NCI-H460 (cell line): ENCODE data around the gene FILIP1L. TPM values are rescaled to one million over a fixed set of nuclear protein-coding genes. Genes with fewer than 3 reads are reported as not detected.

ENCODE experiments used
- DNase-seq: peaks from one replicate; pipeline ENCODE4 v3.0.0-alpha.2; 2016; ENCODE audit warnings: low read depth; ENCODE audit errors: extremely low read depth
- total RNA-seq: library from RNA; depleted of rRNA; stranded (reverse); fragments of >200 nt; shearing (Covaris generic); gene quantifications from 2 replicates; pipeline ENCODE4 v1.2.3, GENCODE V29; 2014

Gene FILIP1L
- total RNA-seq, 1 experiment from 2014 or later = 0.05 TPM

DNA sequence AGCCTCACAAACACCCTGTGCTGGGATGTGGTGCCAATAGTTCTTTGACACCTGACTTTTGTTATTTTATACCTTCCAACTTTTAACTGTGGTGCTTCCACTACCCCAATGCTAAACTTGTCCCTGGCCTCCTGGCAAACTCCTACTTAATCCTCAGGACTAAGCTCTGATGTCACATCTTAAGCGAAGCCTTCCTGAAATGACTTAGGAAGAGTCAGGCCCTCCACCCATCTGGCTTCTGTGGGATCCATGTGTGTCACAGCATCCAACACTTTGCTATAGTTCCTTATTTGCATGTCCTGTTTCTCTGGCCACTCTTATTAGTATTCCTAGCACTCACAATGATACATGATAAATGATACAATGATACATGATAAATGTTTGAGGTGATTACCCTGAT lies 133.2 kb downstream of the FILIP1L start:
- DNase-seq = no peak

DNA sequence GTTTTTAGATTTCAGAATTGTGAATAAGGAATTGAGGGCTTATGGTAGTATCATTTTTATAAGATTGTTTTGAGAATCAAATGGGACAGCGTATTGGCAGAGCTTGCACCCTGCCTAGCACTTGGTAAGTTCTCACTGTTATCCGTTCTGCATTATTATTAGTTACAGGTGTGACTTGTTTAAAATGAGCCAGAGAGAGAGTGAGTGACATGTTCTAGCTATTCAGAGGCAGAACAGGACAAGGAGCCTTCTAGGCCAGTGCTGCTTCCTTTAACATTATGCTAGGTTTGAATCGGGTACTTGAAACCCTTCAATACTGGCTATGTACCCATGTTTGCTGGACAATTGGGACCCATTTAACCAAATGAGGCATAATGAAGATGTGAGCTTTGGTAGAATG lies 133.7 kb downstream of the FILIP1L start:
- no peak for DNase-seq

DNA sequence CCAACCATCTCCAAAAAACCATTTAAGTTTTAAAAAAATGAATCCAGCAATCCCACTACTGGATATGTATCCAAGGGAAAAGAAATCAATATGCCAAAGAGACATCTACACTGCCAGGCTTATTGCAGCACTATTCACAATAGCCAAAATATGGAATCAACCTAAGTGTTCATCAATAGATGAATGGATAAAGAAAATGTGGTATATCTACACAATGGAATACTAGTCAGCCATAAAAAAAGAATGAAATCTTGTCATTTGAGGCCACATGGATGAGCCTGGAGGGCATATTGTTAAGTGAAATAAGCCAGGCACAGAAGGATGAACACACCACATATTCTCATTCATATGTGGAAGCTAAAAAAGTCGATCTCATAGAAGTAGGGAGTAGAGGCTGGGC lies 136.1 kb downstream of the FILIP1L start:
- no peak for DNase-seq

DNA sequence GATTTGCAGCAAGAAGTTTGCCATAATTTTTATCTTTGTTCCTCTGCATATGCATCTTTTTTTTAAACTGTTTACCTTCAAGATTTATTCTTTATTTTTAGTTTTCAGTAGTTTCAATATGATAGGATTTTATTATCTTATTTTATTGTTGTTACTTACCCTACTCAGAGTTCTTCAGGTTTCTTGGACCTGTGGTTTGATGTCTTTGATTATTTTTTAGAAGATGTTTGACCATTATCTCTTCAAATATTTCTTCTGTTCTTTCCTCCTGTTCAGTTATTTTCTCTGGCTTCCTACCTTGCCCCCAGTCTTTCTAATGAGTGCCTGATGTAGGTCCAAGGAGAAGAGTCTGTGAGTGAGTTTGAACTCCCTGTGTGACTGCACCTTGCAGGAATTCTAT lies 137.7 kb downstream of the FILIP1L start:
- no peak for DNase-seq

DNA sequence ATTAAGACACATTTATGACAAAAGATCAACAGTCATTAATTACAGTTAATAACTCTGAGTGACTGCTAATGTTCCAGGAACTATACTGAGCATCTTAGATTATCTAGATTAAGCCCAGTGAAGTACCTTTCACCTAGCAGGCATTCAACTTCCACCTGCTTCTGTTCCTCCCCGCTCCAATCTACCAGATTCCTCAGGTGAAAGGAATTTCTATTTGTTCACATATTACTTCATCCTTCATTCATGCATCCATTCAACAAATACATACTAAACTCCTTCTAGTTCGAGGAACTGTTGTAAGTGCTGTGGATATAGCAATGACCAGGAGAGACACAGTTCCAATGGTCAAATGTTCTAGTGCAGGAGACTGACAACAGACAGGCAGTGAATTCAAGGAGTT lies 139.3 kb downstream of the FILIP1L start:
- no peak for DNase-seq

DNA sequence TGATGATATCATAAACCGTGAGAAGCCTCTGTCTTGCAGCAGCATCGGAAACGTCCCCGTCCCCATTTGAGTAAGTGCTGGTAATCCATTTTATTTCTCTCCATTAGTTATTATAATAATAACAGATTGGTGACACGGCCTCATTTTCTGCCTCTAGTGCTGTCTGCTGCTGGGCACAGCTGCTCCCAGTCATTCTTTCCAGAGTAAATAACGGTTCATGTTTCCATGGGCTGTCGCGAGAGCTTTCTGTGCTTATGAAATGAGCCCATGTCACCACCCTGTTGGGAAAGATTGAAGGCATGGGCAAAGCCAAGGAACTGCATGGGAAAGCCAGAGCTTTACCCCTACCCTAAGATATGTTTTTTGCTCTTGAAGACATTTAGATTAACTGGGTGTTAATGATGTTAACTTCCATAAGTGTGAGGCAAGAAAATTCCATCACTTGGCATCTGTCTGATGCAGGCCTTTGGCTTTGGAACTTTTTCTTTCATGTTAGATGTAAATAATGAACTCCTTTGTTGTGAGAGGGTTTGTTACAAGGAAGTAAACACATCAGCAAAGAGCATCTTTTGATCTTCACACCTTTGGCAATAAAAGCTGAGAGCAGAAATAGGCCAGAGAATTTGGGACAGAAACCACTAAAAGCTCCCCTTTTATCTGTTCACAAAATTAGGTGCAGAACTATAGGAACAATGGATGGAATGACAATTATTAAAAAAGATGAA lies 141.8 kb downstream of the FILIP1L start:
- no peak for DNase-seq

DNA sequence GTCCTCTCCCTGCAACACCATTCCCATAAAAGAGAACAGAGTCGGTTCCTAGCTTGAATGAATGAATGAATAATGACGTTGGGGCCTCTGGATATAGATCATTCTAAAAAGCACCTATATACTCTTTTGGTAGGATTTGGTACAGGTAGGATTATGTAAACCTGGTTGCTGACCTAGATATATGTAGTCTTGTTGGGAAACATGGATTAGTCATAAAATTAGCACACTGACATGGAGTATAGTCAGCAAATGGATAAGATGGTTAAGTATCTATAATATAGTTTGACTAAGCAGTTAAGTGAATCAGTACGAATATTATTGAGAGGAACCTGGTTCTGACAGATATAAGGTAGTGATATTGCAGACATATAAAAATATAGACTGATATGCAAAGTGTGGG lies 142.5 kb downstream of the FILIP1L start:
- no peak for DNase-seq

DNA sequence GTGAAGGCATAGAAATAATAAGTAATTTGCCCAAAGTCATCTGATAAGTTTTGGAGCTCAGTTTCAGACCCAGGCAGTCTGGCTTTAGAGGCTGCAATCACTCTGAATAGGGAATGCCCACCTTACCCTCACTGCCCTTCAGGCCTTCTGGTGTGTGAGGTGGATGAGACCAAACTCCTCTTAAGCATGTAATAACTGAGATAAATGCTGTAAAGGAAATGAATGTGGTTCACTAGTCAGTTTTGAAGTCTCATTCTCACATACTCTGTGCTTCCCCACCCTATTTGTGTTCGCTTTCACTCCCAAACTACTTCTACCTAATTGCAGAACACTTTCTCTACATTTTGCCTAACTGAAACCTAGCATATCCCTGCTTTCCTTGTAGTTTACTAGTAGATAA lies 144.1 kb downstream of the FILIP1L start:
- no peak for DNase-seq

DNA sequence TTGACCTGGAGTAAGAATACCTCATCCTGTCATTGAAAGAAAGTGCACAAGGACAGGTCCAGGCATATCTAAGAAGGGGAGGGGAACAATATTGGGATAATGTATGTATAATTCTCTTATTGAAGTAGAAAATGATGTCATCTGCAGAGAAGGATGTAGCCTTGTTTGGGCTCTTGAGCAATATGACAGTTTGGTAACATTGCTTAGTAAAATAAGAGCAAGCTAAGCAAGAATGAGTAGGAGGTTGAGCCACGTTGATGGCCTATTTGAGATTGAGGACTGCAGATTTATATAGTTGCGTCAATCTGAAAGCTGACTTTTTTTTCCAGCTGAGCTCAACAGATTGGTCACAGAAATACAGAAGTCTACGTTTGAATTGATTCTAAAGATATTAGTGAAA lies 145.2 kb downstream of the FILIP1L start:
- no peak for DNase-seq

DNA sequence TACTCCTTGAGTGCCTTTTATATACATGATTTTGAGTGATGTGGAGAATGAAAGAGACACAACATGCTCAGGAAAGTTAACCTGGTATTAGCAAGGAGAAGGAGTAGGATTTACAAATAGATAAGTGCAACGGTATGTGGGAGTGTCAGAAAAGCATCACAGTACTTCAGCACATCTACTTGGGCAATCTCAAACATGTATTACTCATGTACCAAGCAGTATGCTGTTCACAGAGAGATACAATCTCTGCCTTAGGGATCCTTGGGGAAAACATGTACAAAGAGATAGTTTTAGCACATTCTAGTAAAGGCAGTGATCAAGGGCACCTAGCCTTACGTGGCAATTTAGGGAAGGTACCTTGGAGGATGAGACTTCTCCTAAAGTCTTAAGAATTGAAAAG lies 146.5 kb downstream of the FILIP1L start:
- DNase-seq = no peak

DNA sequence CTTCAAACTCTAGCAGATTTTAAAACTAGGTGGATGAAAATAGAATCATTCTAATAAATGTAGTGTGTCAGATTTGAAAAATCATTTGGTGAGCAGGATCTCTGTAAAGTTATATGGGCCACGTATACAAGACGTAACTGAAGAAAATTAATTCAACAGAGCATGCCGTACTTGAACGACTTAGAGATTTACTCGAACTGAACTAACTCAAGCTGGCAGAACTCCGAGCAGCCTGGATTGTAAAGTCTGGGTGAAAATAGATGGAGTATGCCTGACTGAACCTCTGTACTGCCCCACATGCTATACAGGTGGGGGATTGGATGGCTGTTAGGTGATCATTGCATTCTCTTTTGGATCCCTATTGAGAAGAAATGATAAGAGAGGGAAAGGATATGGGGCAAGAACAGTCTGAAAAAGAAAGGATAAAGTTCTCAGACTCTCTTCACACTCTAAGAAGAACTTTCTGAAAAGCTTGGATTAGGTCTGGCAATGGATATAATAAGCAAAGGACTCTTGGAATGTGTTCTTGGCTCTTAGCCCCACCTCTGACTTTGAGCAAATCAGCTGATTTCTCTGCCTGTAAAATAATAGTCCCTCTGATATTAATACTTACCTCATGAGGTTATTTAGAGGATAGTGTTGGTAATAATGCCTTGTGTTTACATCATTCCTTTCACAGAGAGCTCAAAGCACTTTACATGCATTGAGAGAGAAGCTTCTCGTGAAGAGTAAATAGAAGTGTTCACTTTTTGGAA lies 147.5 kb downstream of the FILIP1L start:
- DNase-seq = no peak

DNA sequence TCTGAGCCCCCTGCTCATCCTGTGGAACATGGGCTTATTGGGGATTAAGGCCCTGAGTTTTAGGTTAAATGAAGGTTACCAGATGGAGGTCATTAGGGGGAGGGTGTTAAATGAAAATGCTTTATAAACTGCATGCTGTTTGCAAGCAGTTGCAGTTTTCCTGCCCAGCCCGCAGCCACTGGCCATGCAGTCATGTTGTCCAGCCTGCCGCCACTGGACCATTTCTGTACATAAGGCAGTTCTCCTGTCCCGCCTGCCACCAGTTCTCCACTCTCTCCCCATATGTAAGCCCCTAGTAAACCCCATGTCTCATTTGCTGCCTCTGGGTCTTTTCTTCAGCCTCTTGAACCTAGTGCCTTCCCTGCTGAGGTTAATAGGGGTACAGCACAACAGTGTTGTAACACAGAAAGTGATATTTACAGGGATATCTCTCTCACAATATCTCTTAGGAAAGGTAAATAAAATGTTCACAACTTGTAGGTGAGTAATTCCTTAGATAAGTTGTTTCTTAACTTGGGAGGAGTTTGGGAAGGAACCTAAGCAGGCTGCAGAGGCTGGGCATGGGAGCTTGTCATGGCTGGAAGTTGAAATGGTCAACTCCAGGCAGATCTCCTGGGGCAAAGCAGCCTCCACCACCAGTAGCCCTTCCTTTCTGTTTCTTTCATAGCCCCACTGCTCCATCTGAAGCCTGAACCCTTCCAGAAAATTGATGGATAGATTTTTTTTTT lies 148.5 kb downstream of the FILIP1L start:
- no peak for DNase-seq

DNA sequence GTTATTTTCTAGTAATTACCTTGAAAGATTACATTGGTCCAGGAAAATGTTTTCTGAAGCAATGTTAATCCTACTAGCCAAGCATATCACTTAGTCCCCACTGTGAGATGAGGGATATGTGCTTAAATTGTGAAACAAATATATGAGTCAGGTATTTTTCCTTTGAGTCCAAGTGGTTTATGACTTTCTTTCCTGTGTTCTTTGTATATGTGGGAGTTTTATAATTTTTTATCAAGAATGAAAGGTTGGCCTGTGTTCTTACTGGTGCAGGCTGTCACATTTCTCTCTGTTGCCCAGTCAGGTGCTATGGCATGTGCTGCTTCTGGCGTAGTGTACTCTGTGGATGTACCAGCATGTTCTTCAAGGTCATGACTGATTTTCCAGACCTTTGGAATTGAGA lies 149.2 kb downstream of the FILIP1L start:
- no peak for DNase-seq

DNA sequence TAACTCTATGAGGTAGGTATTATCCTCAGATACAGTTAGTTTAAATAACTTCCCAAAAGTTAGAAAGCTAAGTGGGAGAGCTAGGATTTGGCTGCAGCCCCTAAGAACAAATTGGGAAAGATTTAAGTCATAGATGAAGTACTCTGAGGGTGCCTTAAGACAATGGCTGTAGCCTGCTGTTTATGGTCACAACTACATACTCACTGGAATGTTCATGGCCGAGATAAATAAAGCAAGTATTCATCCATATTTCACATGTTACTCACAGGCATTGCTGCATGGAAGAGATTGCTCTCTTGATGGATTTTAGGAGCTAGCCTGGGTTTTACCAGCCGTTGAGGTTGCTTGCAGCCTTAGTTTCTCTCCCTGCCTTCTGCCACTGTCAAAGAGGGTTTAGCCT lies 151.6 kb downstream of the FILIP1L start:
- no peak for DNase-seq

DNA sequence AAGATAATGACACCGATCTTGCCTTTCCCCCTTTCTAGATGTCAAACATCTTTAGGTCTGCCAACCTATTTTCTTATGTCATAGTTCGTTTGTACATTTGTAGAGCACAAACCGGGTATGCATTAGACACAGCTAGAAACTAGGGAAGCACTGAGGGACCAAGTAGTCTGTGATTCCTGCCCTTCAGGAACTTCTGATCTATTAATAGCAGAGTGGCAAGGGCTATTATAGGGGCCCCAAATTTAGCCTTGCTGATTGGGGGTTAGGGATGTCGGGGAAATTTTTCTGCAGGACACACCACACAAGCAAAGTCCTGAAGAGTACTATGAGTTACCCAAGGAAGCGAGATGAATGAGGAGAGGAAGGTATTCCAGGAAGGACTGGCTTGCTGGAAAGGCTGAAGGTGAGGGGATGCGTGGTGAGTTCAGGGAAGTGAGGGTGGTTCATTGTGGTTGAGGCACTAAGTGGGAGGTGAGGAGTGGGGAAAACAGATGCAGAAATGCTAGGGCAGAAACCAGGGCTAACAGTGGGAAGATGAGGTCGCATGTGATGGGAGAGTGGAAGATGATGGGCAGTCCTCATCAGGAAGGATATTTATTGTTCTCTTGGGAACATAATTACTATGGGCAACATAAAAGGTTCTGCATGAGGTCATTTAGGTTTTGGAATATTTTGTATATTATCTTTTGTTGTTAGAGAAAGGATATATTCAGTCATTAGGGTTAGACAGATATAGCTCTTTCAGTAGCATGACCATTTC lies 152.4 kb downstream of the FILIP1L start:
- DNase-seq = no peak

DNA sequence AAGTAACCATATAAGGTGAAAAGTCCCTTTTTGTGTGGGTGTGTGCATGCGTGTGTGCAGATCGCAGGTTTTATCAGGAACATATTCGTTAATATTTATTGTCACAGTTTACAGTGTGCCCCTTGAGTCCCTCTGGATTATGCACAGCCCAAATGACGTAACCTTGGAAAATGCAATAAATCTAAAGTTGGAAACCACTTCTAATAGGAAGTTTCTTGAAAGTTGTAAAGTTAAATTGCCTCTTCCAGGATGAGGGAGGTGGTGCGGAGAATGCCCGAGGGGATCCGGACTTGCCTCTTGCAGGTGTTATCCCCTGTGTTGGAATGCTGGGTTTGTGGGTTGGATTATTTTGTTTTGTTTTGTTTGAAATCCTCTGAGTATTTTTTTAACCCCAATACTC lies 153.4 kb downstream of the FILIP1L start:
- no peak for DNase-seq

DNA sequence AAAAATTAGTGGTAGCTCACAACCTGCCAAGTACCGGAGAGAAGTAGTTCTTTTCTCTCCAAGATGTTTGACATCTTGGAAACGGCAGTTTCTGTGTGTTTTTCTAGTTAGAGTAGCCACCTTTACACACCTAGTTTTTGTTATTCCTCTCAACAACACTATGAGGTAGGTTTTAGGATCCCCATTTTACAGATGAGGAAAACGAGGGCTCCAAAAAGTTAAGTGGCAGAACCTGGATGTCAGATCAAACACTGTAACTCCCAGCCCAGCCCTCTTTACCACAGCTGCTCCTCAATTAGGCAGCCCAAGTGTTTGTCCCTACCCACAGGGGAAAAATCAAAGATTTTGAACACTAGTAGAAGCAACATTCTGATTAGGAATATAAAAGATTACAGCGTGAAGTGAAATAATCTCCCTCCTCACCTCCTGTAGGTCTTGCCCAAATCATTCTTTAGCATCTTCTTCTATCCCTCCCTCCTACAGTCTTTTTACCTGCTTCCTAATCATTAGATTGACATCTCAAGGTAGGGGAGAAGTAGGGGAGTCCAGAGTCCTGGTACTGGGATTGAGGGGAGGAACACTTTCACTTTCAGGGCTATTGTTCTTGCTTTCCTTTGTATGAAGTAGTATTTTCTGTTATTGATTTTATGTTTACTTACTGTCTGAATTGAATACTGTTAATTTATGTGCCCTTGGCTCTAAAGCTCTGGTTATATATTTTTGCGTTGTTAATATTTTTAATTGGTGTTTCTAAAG lies 154.0 kb downstream of the FILIP1L start:
- no peak for DNase-seq

DNA sequence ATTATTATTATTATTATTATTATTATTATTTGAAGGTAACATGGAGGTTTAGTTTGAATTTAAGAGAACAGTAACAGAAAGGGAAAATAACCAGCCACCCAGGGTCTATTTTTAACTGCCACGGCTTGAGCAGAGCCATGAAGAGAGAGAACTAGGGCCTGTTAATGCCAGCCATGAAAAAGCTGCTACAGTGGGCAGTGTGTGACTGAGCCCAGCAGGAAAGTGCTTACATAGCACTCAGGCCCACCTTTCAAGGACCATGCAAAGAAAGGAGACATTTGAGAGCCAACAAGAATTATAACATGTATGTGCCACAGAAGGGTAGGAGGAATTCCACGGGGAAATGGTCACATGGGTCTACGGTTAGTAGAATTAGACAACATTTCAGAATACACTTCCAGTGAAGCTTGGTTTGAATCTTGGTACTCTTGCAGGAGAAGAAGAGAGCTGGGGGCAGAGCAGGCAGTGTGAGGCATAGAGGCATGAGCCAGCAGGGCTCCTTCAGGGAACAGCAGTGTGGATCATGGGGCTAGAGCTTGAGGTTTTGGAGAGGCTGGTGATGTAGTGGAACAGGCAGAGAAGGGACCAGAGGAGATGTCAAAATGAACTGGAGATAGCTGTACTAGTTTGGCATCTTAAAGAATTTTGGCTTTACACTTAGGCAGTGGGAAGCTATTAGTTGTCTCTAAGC lies 155.9 kb downstream of the FILIP1L start:
- DNase-seq = no peak

DNA sequence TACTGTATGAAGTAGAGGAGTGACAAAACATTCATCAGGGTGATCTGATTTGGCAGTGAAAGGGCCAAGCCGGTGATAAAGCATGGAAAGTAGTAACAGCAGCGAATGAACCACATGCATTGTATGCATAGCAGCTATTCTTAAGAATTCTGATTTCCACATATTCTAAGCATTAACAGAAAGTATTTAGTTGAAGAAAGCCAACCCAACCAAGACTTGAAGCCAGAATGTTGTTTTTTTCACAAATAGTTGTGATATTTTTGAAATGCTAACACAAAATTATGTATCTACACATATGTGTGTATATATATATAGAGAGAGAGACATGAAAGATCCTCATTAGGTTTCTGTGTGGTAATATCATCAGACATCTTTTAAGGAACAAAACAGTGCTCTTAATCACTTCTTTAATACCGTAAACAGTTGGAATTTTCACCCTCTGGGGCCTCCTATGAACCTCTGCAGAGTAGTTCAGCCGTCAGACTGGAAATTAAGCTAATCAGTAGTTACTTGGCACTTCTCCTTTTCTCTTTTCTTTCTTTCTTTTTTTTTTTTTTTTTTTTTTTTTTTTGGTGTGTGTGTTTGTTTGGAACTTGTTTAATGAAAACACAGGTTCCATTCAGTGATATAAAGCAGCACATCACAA lies 157.0 kb downstream of the FILIP1L start:
- no peak for DNase-seq
